Heart left ventricle (tissue), 16 donors: ENCODE measurements around the gene MSANTD3. TPM values are rescaled to one million over a fixed set of nuclear protein-coding genes. Genes with fewer than 3 reads are reported as not detected.

Experiments
- ATAC-seq, 4 donors: fragments of 200-7000 bp; cut with Tn5 transposase; one replicate each; pipeline ENCODE4 v1.9.1; 2020 to 2022; ENCODE audit warnings: moderate library complexity in 4 of 4, mild to moderate bottlenecking in 3 of 4, moderate number of reproducible peaks in 1 of 4
- DNase-seq, 5 donors: peaks; one replicate each; pipeline ENCODE4 v3.0.0-alpha.2; 2020
- H3K27ac ChIP-seq, 12 donors: fragments of 200-600 bp; sonication (generic) in 4 of 12; one replicate each; pipeline versions ENCODE4 v1.5.0 to v1.8.0; 2016 to 2022; ENCODE audit warnings: mild to moderate bottlenecking in 2 of 12
- H3K27me3 ChIP-seq, 9 donors: fragments of 200-600 bp; sonication (generic) in 2 of 9; one replicate each; pipeline versions ENCODE4 v1.5.1 to v1.8.0; 2016 to 2022; ENCODE audit warnings: mild to moderate bottlenecking in 3 of 9
- H3K36me3 ChIP-seq, 9 donors: fragments of 200-600 bp; sonication (generic) in 2 of 9; one replicate each; pipeline versions ENCODE4 v1.5.0 to v1.8.0; 2018 to 2022; ENCODE audit warnings: mild to moderate bottlenecking in 2 of 9
- H3K4me1 ChIP-seq, 12 donors: fragments of 200-600 bp; sonication (generic) in 4 of 12; one replicate each; pipeline versions ENCODE4 v1.5.0 to v1.8.0; 2016 to 2022; ENCODE audit warnings: mild to moderate bottlenecking in 3 of 12
- H3K4me3 ChIP-seq, 12 donors: fragments of 200-600 bp; sonication (generic) in 4 of 12; one replicate each; pipeline versions ENCODE4 v1.5.0 to v1.8.0; 2017 to 2022; ENCODE audit warnings: mild to moderate bottlenecking in 9 of 12, moderate library complexity in 4 of 12
- H3K9me3 ChIP-seq, 12 donors: fragments of 200-600 bp; sonication (generic) in 4 of 12; one replicate each; pipeline versions ENCODE4 v1.5.0 to v1.8.0; 2016 to 2022; ENCODE audit warnings: mild to moderate bottlenecking in 1 of 12
- CTCF ChIP-seq, 12 donors: fragments of 200-600 bp; sonication (generic) in 4 of 12; IDR thresholded peaks; one replicate each; pipeline versions ENCODE4 v1.5.0 to v1.8.0; 2018 to 2022; ENCODE audit warnings: antibody characterized with exemption in 12 of 12, mild to moderate bottlenecking in 5 of 12
- POLR2A ChIP-seq, 2 donors: fragments of 450-650 bp; IDR thresholded peaks; one replicate each; pipeline ENCODE4 v1.6.1; 2017; ENCODE audit warnings: antibody characterized with exemption in 2 of 2, mild to moderate bottlenecking in 2 of 2, moderate library complexity in 2 of 2
- WGBS, 4 donors: extraction: QIAGEN DNeasy Blood & Tissue Kit in 2 of 4; methylation state at CpG; one replicate each; pipeline versions ENCODE4 v1.1.5 to v1.1.7; 2013 to 2018; 5-methylcytosine and 5-hydroxymethylcytosine counted together
- intact Hi-C, 10 donors: fragments of 100-400 bp; cut with DNase I; formaldehyde crosslinking; loops; one replicate each; pipeline versions ENCODE4 v1.11.1 to v1.14.2; 2022
- polyA plus RNA-seq, 2 donors: library from polyadenylated mRNA; stranded (reverse); fragments of 200-250 nt; gene quantifications; one replicate each; pipeline ENCODE4 v1.2.3, GENCODE V29; 2013
- total RNA-seq, 9 donors: library from RNA; depleted of rRNA in 2 of 9; stranded (reverse); fragments of >200 nt in 2 of 9; fragmentation: NEBNext Ultra II Directional in 3 of 9; extraction: Animal tissue kit (Norgen Biotek cat#: 25700) in 3 of 9; gene quantifications; one replicate each; pipeline versions ENCODE4 v1.1.0 to v1.2.4, GENCODE V29; 2016 to 2023
- donor health status: ischemic (EF 13 %, LVEDD 7.1; RV severe dilation, severe dysfunction).
- donor health status: healthy with polysubstance abuse.
- donor health status: DM: no; HTN: yes; CAD: no.
- donor health status: DM: no; HTN: no; CAD: no.
- donor health status: ischemic (EF 25% LVEDD 6.9; RV normal size, moderate dysfunction).
- donor health status: ischemic (EF 25% LVEDD 5.7; RV mildly dilated, moderate dysfunction).
- donor health status: healthy.
- donor health status: DM: yes; HTN: yes; CAD: no.
- donor health status: ischemic (EF 35%, LVEDD 5.7; RV mildly dilated, moderate dysfunction).
- donor health status: nonischemic (EF 11% LVEDD 7.7; RV severe dilation, severe dysfunction).
- donor health status: DM: yes; HTN: yes; CAD: no.
- donor health status: PGD.
- donor health status: ischemic (EF 29% LVEDD 5.4; RV normal size, mild dysfunction).
- donor health status: nonischemic (EF 23%, LVEDD 6.1; RV moderate dilation, normal function).

The MSANTD3 gene
- total and polyA plus RNA-seq, 11 donors = 14.3 to 60.5 (median 24.1) TPM

- WGBS, 4 donors = 62 to 74% (median 71%) methylated on average over 4 of the region's 4 CpGs
- Histone ChIP-seq H3K4me3 (no peak overlapping the region), H3K27ac (no peak overlapping the region), H3K4me1 (no peaks in the 10 kb centered on the region), H3K9me3 (no peaks in the 10 kb centered on the region), H3K27me3 (no peaks in the 10 kb centered on the region), H3K36me3 (no peaks in the 10 kb centered on the region)
- ATAC-seq = no peak
- TF ChIP-seq POLR2A (IDR thresholded peaks at IDR 0.05) (no peak), CTCF (IDR thresholded peaks at IDR 0.05) (no peak)
- intact Hi-C loops = loop anchor here in 1 of 10 donors (10.0 kb wide), 1 partner anchor 925 kb away; no protein-coding TSS in a partner anchor
- no peak for DNase-seq
These were observed 62.9 kb downstream of the MSANTD3 start for GRCh38 chr9:100489836-100490235.

GRCh38 chr9:100492952-100493351 is 66.0 kb downstream of the MSANTD3 start:
- Histone ChIP-seq H3K36me3 (no peaks in the 10 kb centered on the region), H3K4me3 (no peak overlapping the region), H3K27ac (no peak overlapping the region), H3K9me3 (no peaks in the 10 kb centered on the region), H3K4me1 (no peaks in the 10 kb centered on the region), H3K27me3 (no peaks in the 10 kb centered on the region)
- WGBS, 4 donors = 86 to 94% (median 90%) methylated on average over 2 of the region's 2 CpGs
- peak in 1 of 5 donors; percentile 33 for DNase-seq
- TF ChIP-seq CTCF (IDR thresholded peaks at IDR 0.05) (peak in 7 of 12 donors; percentile 5 to 29 (median 21)), POLR2A (IDR thresholded peaks at IDR 0.05) (no peak)
- intact Hi-C loops = loop anchor here in 1 of 10 donors (10.0 kb wide), 1 partner anchor 928 kb away; no protein-coding TSS in a partner anchor
- ATAC-seq = peak; percentile 48 to 79 (median 56)

GRCh38 chr9:100498592-100498991 is 71.6 kb downstream of the MSANTD3 start:
- no peak for TF ChIP-seq POLR2A (IDR thresholded peaks at IDR 0.05)
- no peak for TF ChIP-seq CTCF (IDR thresholded peaks at IDR 0.05)

GRCh38 chr9:100499460-100499859 is 72.5 kb downstream of the MSANTD3 start:
- ATAC-seq = no peak
- WGBS, 4 donors = 85 to 92% (median 88%) methylated on average over 4 of the region's 4 CpGs
- Histone ChIP-seq H3K36me3 (no peaks in the 10 kb centered on the region), H3K4me1 (no peaks in the 10 kb centered on the region), H3K27ac (no peak overlapping the region), H3K9me3 (peaks cover 0 to 3% (median 0%) of the 10 kb centered on the region in 12 donors), H3K4me3 (no peak overlapping the region), H3K27me3 (no peaks in the 10 kb centered on the region)
- intact Hi-C loops = loop anchor here in 1 of 10 donors (10.0 kb wide), 1 partner anchor 935 kb away; no protein-coding TSS in a partner anchor
- DNase-seq = no peak
- no peak for TF ChIP-seq CTCF (IDR thresholded peaks at IDR 0.05)
- no peak for TF ChIP-seq POLR2A (IDR thresholded peaks at IDR 0.05)

More at GRCh38 chr9:100498592-100498991, 71.6 kb downstream of the MSANTD3 start:
- Histone ChIP-seq H3K9me3 (peaks cover 0 to 3% (median 0%) of the 10 kb centered on the region in 12 donors), H3K36me3 (no peaks in the 10 kb centered on the region), H3K4me3 (no peak overlapping the region), H3K4me1 (no peaks in the 10 kb centered on the region), H3K27ac (no peak overlapping the region), H3K27me3 (no peaks in the 10 kb centered on the region)
- 92 to 95% (median 93%) methylated on average over 5 of the region's 5 CpGs for WGBS, 4 donors
- intact Hi-C loops = loop anchor here in 1 of 10 donors (10.0 kb wide), 1 partner anchor 934 kb away; no protein-coding TSS in a partner anchor
- DNase-seq (no peak), ATAC-seq (no peak)
